ENCODE results near the gene LPAR1.

DNA sequence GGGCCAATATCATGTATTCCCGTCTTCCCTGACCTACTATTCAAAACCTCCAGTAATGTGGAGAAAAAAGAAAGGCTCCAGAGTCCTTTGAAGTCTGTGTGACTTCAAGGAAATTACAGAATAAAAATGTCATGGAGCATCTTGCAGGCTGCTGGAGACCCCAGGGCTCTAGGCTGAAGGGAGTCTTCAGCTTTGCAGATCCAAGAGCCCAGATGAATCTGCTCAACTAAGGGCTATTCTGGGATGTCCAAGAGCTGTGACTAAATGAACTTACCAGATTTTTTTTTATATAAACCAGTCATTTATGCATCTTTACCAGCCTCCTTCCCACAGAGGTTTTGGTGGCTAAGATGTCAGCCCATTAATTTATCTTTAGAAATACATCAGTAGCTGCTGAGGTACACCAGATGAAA is 202.4 kb downstream of the LPAR1 start:
- TF ChIP-seq CTCF (IDR thresholded peaks at IDR 0.05) (no peak), EZH2 (IDR thresholded peaks at IDR 0.05; ENCODE audit: borderline replicate concordance, insufficient read depth, low read depth, low read length, poor library complexity, severe bottlenecking) (no peak)

Measured in B cell (primary cell).